ENCODE measurements around the gene REXO4.
A peak's percentile ranks its signal among the peaks of the same experiment; 100 is the strongest.
"Not testable (repeated sequence)": the region's sequence is repeated elsewhere in the genome, so short reads cannot be mapped to it uniquely, and the experiment has no call there.

REXO4 gene, protein sequence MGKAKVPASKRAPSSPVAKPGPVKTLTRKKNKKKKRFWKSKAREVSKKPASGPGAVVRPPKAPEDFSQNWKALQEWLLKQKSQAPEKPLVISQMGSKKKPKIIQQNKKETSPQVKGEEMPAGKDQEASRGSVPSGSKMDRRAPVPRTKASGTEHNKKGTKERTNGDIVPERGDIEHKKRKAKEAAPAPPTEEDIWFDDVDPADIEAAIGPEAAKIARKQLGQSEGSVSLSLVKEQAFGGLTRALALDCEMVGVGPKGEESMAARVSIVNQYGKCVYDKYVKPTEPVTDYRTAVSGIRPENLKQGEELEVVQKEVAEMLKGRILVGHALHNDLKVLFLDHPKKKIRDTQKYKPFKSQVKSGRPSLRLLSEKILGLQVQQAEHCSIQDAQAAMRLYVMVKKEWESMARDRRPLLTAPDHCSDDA

GRCh38 chr9:133417541-133418461, at the start of gene REXO4:
TSS of gene REXO4 (minus strand) at chr9:133418010. CDS start at chr9:133417844, 166 bp downstream.
- DNase-seq, result peak; percentile 91

DNA sequence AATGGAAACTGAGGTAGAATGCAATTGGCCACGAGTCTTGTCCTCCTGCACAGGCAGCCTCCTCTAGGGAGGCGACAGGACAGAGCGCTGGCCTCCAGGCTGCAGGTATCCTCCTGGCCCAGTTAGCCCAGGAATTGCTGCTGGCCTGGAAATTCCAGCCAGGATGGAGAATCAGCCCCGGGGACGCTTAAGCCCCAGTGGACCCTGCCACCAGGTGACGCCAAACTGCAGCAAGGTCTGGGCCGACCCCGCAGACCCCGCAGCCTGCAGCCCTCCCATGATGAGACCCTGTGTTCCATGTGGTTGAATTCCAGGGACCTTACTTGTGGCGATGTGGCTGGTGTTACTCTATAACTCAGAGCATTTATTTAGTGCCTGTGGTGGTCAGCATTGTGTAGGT, 49.3 kb upstream of the REXO4 start:
- DNase-seq, result no peak

GRCh38 chr9:133465984-133466383, 48.2 kb upstream of the REXO4 start:
- no peak for DNase-seq

DNA sequence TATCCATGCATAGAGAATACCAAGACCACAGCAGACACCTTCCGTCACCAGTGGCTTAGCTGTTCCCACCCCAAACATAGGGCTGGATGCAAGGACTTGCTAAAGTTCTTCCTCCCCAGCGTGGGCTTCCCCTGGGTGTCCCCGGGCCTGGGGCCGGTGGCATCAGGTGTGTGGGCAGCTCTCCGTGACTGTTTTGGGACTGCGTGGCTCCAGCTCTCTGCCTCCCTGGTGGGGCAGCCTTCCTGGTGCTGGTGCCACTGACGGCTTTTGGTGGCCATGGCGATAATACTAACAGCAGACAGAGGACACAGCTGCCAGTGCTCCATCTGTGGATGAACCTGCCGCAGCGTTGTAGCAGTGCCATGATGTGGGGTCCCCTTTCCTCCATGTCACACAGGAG, 46.8 kb upstream of the REXO4 start:
- DNase-seq, result no peak

GRCh38 chr9:133463864-133464615, 46.2 kb upstream of the REXO4 start:
- DNase-seq, result no peak

DNA sequence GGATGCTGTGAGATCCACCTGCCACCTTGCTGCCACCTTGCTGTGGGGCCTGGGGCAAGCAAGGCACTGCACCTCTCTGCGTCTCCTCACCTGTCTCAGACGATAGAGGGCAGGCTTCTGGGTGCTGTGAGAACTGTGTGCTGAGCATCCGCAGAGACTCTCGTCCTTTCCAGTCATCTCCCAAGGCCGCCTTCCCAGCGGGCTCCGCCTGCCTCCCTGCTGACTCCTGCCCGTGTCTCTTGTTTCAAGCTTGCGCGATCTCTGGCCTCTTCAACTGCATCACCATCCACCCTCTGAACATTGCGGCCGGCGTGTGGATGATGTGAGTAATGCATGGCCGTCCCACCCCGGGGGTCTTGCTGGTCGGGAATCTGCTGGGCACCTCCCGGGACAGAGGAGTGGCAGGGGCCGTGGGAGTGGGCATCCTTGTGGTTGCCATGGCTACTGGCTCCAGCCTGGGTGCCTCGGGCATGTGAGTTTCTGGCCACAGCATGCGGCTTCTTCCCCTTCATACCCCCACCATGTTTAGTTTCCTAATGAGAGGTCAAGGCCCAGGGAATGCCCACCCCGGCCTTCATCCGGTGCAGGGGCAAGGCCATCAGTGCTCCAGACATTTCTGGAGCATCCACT, 45.5 kb upstream of the REXO4 start:
- DNase-seq, result no peak

DNA sequence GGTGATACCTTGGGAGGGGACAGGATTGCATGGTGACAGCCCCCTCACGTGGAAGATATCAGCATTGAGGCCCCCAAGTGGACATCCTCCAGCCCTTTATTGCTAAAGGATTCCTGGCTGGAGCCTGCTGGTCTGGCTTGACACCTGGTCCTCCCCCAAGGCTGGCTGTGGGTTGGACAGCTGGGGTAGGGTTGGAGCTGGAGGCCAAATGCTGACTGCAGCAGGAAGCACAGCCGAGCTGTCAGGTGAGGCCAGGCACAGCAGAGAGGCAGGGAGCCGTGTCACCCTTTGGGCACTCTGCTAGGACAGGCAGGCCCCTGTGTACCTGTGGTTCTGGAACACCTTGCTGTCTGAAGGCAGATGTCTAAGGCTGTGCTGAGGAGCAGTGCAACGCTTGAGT, 44.2 kb upstream of the REXO4 start:
- no peak for DNase-seq

- DNase-seq, result peak; percentile 66
Measured at GRCh38 chr9:133460405-133461175, 42.8 kb upstream of the REXO4 start.

GRCh38 chr9:133459476-133460404, 41.9 kb upstream of the REXO4 start, which contains the start of gene CACFD1:
TSS of gene CACFD1 (plus strand) at chr9:133459978. CDS start at chr9:133460067, 89 bp downstream.
- DNase-seq, result peak; percentile 96

- DNase-seq, result no peak
Measured at GRCh38 chr9:133458643-133459312, 41.0 kb upstream of the REXO4 start.

- no peak for DNase-seq
Measured at GRCh38 chr9:133457748-133458147, 39.9 kb upstream of the REXO4 start.

DNA sequence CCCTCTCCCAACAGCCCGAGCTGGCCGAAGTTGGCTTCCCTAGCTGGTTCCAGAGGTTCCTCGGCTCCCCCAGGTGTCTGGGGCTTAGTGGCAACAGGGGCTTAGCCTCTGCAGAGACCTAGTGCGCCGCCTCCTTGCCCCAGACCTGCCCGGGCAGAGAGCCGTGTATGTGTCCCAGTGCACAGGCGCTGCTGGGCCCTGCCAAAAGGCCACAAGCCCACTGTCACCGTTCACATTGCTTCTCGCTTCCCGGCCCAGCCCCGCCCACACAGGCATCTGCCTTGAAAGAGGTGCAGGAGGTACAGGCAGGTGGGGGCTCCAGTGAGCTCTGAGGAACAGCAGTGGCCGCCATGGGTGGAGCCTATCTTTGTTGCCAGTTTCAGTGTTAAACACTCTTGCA, 39.4 kb upstream of the REXO4 start:
- no peak for DNase-seq

DNA sequence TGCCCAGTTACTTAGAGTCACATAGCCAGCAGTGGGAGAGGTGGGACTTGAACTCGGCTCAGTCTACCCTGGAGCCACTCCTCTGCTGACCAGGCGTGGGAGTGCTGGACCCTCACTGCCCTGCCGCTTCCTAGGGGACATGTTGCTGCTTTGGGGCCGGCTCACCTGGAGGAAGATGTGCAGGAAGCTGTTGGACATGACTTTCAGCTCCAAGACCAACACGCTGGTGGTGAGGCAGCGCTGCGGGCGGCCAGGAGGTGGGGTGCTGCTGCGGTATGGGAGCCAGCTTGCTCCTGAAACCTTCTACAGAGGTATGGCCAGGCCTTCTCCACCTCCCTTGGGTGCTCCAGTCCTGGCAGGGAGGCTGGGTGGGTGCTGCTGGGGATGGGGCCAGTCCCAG, 38.6 kb upstream of the REXO4 start:
- DNase-seq, result no peak

DNA sequence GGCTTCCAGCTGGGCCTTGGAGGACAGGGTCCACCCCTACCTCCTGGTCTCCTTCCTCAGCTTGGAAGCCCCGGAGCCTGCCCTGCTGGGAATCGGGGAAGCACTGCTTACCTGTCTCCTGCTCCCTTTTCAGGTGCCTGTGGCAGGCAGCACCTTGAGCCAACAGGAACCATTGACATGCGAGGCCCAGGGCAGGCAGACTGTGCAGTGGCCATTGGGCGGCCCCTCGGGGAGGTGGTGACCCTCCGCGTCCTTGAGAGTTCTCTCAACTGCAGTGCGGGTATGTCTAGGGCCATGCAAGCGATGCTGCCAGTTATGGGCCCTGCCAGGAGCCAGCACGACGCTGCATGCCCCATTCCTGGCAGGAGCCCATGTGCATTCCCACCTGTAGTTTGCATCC, 38.1 kb upstream of the REXO4 start:
- no peak for DNase-seq

DNA sequence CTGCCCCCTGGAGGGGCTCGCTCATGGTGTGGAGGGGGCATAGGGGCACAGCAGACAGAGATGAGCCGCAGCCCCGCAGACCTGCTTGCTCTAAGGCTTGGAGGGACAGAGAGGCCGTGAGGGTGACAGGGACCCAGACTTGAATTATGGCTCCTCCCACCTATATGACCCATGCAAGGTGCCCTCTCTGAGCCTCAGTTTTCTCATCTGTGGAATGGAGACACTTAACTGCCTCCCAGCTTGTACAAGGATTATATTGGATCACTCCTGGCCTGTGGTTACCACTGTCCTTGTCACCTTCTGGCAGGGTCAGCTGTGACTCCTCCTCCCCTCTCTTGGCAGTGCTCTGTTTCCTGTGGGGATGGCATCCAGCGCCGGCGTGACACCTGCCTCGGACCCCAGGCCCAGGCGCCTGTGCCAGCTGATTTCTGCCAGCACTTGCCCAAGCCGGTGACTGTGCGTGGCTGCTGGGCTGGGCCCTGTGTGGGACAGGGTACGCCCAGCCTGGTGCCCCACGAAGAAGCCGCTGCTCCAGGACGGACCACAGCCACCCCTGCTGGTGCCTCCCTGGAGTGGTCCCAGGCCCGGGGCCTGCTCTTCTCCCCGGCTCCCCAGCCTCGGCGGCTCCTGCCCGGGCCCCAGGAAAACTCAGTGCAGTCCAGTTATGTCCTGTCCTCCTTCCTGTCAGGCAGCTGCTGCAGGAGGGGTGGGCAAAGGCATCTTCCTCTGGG, 37.3 kb upstream of the REXO4 start:
- DNase-seq, result no peak

DNA sequence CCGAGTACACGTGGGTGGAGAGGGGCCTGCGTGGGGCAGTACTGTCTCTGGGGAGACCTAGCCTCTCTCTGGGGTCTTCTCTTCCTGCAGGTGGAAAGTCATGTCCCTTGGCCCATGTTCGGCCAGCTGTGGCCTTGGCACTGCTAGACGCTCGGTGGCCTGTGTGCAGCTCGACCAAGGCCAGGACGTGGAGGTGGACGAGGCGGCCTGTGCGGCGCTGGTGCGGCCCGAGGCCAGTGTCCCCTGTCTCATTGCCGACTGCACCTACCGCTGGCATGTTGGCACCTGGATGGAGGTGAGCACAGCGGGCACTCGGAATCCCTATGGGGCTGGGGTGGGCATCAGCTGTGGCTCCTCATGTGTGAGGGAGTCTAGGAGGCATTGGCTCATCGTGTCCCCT, 36.5 kb upstream of the REXO4 start:
- no peak for DNase-seq

- no peak for DNase-seq
Measured at GRCh38 chr9:133453651-133454050, 35.8 kb upstream of the REXO4 start.

DNA sequence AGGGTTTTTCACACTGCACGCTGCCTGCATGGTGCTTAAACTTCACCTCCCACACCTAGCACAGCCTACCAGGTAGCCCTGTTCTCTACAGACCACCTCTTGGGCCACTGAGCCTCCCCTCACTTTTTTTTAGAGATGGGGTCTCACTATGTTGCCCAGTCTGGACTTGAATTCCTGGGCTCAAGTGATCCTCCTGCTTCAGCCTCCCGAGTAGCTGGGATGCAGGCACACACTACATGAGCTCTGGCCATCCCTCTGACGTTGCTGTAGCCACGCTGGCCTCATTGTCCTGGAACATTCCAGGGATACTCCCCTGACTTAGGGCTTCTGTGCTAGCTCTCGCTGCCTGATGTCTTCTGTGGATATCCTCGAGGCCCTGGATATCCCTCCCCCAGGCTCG, 34.8 kb upstream of the REXO4 start:
- no peak for DNase-seq

- not testable (repeated sequence) for DNase-seq
Measured at GRCh38 chr9:133451865-133452264, 34.1 kb upstream of the REXO4 start.
